Esophagus mucosa (tissue), 1 donor: ENCODE data around the gene SDCCAG8. TPM values are rescaled to one million over a fixed set of nuclear protein-coding genes. Genes with fewer than 3 reads are reported as not detected.

ENCODE experiments used
- ATAC-seq: fragments of 200-7000 bp; cut with Tn5 transposase; one replicate; pipeline ENCODE4 v1.9.1; 2020
- total RNA-seq: library from RNA; stranded (reverse); gene quantifications from one replicate; pipeline ENCODE4 v1.2.4, GENCODE V29; 2023
- donor health status: DM: yes; HTN: yes; CAD: no.

Gene SDCCAG8
- total RNA-seq, 1 donor from 2014 or later = 30.1 TPM

DNA sequence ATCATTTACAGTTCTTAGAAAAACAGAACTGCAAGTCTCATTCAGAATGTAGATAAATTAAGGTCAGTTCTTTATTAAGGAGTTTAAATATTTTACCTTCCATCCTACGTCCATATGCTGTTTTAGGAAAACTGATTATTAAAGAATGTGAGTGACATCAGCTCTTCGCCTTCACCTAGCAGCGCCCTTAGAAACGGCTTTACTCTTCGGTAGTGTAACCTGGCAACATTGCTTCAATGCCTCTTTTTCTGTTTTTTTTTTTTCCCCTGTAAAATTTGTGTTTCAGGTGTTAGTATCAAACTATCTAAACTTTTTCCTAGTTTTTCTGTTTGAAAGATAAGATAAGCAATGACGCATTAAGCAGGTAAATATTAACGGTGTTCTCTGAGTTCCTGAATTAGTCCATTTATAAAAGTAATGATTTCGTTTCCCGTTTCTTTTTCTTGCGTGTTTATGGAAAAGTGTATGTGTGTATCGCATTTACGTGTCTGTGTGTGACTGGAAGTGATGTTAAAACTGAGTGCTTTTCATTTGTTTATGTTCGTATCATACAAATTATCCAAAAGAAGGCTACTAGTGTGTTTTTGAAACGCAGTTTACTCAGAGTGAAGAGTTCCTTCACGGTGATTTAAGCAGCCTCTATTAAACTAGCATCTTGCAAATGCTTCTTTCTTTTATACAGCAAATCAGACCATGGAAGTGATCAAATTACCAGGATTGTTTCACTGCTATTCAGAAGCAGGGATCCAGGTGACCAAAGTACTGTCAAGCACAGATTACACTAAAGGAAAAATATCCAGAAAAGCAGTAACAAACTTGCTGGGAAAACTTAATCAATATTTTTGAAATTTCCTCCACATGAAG lies 139.0 kb downstream of the SDCCAG8 start:
- ATAC-seq = no peak

DNA sequence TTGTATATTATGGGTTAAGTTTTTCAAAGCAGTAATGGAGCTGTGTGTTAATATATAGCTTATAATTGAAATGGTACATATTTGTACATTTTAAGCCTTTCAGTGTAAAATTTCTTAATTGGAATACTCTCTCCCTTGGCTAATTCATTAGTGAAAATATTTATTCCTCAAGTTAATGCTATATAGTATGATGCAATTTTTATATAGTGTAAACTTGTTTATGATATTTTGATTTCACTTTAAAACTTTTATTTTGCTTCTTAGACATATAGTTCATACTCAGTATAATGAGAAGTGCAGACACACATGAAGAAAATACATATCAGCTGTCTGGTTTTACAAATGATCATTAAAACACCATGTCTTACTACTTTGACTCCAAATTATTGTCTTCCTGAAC lies 140.6 kb downstream of the SDCCAG8 start:
- ATAC-seq = no peak

DNA sequence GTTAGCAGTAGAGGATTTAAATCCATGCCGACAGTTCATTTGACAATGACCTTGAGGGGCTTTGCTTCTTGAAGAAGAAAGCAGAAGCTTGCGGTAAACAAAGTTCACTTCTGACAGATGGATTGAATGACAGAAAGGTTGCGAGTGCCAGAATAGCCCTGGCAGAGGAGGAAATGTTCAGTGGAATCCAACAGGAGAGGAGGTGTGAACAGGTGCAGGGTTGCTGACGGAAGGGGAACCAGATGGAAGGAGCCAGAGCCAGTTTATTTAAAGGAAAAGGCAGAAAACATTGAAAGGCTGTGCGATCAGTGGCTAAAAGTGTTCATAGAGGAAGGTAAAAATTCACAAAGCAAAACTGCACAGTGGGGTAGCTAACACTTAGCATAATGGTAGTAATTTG lies 141.0 kb downstream of the SDCCAG8 start:
- no peak for ATAC-seq

GRCh38 chr1:243397613-243398321 lies 141.9 kb downstream of the SDCCAG8 start:
- ATAC-seq = no peak

GRCh38 chr1:243399561-243400155 lies 143.8 kb downstream of the SDCCAG8 start:
- no peak for ATAC-seq

- ATAC-seq = no peak
Measured at GRCh38 chr1:243402868-243403267, 147.0 kb downstream of the SDCCAG8 start.

GRCh38 chr1:243406424-243406823 lies 150.6 kb downstream of the SDCCAG8 start:
- no peak for ATAC-seq

GRCh38 chr1:243407284-243408018 lies 151.6 kb downstream of the SDCCAG8 start:
- no peak for ATAC-seq

DNA sequence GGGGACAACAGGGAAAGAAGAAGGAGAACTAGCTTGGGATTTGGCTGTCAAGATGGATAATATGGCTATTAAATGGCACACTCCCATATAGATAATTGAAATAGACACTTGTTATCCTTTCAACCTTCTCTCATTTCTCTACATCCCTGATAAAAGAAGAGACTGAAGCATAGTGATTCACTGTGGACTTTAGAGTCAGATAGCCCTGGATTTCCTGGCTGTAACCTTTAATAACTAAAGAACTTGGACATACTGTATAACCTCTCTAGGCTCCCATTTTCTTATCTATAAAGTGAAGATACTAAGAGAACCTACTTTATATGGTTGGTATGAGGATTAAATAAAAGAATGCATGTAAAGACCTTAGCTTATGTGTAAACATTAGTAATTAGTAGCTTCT lies 152.6 kb downstream of the SDCCAG8 start:
- ATAC-seq = no peak

- no peak for ATAC-seq
Measured at GRCh38 chr1:243409284-243409683, 153.4 kb downstream of the SDCCAG8 start.

GRCh38 chr1:243411472-243411871 lies 155.6 kb downstream of the SDCCAG8 start:
- ATAC-seq = no peak

- ATAC-seq = no peak
Measured at GRCh38 chr1:243413431-243414151, 157.8 kb downstream of the SDCCAG8 start.

- no peak for ATAC-seq
Measured at GRCh38 chr1:243414152-243414494, 158.3 kb downstream of the SDCCAG8 start.

DNA sequence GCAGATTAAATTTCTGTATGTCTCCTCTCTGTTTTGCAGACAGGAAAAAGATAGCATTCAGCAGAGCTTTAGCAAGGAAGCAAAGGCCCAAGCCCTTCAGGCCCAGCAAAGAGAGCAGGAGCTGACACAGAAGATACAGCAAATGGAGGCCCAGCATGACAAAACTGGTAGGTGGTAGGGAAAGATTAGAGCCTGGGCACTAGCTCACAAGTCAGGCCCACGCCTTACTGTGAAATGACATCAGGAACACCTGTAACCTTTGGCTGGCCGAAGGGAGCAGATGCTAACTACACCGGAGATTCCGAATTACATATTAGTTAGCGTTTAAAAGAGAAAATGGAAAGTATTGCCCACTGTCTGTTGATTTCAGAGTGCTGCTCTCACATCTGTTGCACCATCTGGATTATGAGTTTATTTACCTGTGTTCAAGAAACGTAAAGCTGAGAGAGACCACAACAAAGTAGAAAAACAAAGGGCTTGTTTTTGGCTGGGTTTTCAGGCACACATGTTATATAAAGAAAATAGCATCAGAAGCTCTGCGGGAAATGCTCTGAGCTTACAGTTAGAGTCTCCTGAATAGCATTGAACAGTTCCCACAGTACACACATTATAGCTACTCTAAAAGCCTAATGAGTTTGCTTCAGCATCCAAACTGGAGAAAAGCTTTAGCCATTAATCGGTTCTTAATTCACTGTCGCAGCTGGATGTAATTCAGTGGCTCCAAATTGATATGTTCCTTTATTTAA lies 160.0 kb downstream of the SDCCAG8 start:
- ATAC-seq = no peak

- ATAC-seq = no peak
Measured at GRCh38 chr1:243416495-243416894, 160.7 kb downstream of the SDCCAG8 start.

DNA sequence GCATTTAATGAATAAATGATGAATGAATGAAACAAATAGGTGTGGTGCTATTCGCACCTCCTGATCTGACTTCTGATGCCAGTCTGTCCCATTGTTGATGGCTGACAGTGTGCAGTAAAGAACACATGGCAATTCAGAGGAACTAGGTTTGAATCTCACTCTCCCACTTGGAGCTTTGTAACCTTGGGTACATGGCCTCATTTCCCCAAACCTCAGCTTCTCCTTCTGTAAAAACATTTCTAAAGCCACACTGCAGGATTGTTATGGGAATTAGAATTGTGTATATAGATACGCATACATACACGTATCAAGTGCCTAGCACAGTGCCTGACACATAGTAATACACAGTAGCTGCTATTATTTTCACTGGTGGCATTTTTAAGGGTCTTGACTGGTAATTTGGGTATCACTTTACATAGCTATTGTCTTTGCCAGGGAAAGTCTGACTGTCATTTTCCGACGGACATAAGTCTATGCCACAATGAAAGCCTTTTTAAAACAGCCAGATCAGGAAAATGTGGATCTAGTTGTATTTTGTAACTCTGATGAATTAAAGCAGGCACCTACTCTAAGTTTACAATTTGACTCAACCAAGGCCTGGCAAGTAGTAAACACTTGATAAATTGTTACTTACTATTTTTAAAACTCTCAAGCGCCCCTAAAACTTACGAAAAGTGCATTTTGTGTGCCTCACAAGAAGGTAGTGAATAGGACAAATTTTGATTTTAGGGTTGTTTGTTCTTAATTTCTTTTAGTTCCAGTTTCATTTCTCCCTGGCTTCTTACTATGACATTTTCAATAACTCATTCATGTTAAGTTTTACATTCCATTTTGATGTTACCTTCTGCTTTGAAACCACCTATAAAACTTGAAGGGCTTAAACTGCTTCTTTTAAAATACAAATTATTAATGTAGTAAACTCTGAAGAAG lies 164.4 kb downstream of the SDCCAG8 start:
- ATAC-seq = no peak

DNA sequence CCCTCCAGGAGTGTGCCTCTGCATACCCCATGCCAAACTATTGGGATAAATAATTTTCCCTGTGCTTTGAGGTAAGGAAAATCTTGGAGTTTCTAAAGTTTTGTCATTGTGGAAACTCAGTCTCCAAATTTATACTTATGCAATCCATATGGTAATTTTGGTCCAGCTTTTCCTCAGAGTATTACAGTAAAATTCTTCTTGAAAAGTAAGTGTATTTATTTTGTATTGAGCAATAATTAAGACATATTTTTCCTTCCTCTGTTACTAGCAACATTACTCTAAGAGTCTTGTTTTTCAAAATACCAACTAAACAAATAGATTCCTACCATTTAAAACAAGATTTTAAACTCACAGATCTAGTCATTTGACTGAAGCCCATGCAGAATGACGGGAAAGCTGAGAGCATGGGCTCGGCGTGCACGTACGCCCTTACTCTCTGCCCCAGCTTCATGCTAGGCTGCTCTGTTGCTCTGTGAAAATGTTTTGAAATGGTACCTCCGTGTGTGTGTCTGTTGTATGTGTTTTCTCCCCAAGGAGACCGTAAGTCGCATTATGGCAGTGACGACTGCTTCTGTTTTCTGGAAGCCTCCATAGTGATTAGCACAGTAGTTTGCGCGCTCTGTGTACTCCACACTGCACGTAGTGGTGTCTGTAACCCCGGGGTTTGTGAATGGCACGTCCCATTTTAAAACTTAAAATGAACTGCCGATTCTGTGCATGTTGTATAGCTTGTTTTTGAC lies 165.3 kb downstream of the SDCCAG8 start:
- ATAC-seq = no peak

GRCh38 chr1:243421784-243422183 lies 165.9 kb downstream of the SDCCAG8 start:
- peak; percentile 84 for ATAC-seq

DNA sequence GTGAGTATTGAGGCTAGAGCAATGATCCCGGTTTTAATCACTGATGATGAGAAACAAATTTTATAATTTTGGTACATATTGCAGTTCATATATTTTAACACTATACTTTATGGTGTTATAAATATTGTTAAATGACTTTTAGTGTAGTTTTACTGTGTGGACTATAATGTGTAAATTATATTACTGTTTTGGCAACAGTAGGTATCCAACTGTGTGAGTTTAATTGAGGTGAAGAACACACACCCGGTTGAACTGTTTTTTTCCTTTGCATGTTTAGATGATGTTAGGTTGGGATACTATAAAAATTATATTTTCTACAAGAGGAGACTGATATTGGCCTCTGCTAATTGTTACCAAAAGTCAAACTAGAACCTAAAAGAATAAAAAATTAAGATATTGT lies 166.5 kb downstream of the SDCCAG8 start:
- no peak for ATAC-seq

DNA sequence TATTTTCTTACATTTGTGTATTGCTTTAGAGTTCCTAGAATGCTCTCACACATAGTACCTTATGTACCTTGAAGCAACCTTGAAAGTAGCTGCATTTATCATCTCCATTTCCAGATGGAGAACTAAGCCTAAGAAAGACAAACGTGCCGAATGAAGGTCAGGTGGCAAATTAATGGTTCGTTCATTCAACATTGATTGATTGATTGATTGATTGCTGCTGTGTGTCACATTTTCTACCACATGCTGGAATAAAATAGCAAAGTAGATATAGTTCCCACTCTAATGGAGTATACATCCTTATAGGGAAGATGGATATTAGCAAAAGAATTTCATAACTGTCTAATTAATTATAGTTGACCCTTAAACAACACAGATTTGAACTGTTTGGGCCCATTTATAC lies 172.2 kb downstream of the SDCCAG8 start:
- ATAC-seq = no peak
